DND-41 (cell line): Measurements from ENCODE around the gene MRPL53.
A peak's percentile ranks its signal among the peaks of the same experiment; 100 is the strongest.
"Not testable (repeated sequence)": the region's sequence is repeated elsewhere in the genome, so short reads cannot be mapped to it uniquely, and the experiment has no call there.

Experiments
- ATAC-seq: fragments of 200-7000 bp; cut with Tn5 transposase; 3 replicates; pipeline ENCODE4 v1.9.1; 2021; ENCODE audit warnings: low read depth; ENCODE audit not compliant: insufficient read depth
- DNase-seq: peaks from one replicate; pipeline ENCODE4 v3.0.0-alpha.2; 2020
- H2AFZ ChIP-seq: 2 replicates; pipeline ENCODE4 v1.6.0; 2012; ENCODE audit warnings: low read depth, low read length
- H3K27ac ChIP-seq: 2 replicates; pipeline ENCODE4 v1.5.1; 2012; ENCODE audit warnings: low read length, inconsistent platforms
- H3K27me3 ChIP-seq: fragments of 200-600 bp; sonication (generic); 2 replicates; pipeline ENCODE4 v1.6.0; 2012; ENCODE audit warnings: low read length, mild to moderate bottlenecking, inconsistent platforms; ENCODE audit not compliant: insufficient read depth, poor library complexity
- H3K36me3 ChIP-seq: 2 replicates; pipeline ENCODE4 v1.5.1; 2012; ENCODE audit warnings: low read length, inconsistent platforms; ENCODE audit not compliant: insufficient read depth
- H3K4me1 ChIP-seq: 2 replicates; pipeline ENCODE4 v1.5.1; 2012; ENCODE audit warnings: mild to moderate bottlenecking, low read length; ENCODE audit not compliant: insufficient read depth
- H3K4me2 ChIP-seq: 2 replicates; pipeline ENCODE4 v1.6.0; 2012; ENCODE audit warnings: mild to moderate bottlenecking, moderate library complexity, low read length, inconsistent platforms; ENCODE audit not compliant: insufficient read depth
- H3K4me3 ChIP-seq, 2 experiments: fragments of 200-600 bp in 1 of 2; shearing (Covaris generic) in 1 of 2; 2 replicates each; pipeline ENCODE4 v1.5.1; 2012 to 2016; ENCODE audit warnings: inconsistent platforms in 2 of 2, low read length in 2 of 2, mild to moderate bottlenecking in 2 of 2, low read depth in 1 of 2, moderate library complexity in 1 of 2
- H3K79me2 ChIP-seq: 2 replicates; pipeline ENCODE4 v1.6.0; 2012; ENCODE audit warnings: low read length, inconsistent platforms; ENCODE audit not compliant: insufficient read depth
- H3K9ac ChIP-seq: 2 replicates; pipeline ENCODE4 v1.6.0; 2012; ENCODE audit warnings: low read depth, mild to moderate bottlenecking, inconsistent platforms, low read length, moderate library complexity
- H3K9me3 ChIP-seq: 2 replicates; pipeline ENCODE4 v1.5.1; 2012; ENCODE audit warnings: low read length, moderate library complexity, mild to moderate bottlenecking, inconsistent platforms; ENCODE audit not compliant: insufficient read depth, severe bottlenecking
- H4K20me1 ChIP-seq: 2 replicates; pipeline ENCODE4 v1.6.0; 2012; ENCODE audit warnings: low read length; ENCODE audit not compliant: insufficient read depth
- EZH2 ChIP-seq: IDR thresholded peaks from 3 replicates; pipeline ENCODE4 v1.6.1; 2012; ENCODE audit warnings: borderline replicate concordance, low read depth, mild to moderate bottlenecking, moderate library complexity, low read length, inconsistent platforms; ENCODE audit not compliant: severe bottlenecking
- TF ChIP-seq, protein P1 (sequence below): IDR thresholded peaks from 2 replicates; pipeline ENCODE4 v1.5.1; 2012; ENCODE audit warnings: borderline replicate concordance, low read length, moderate library complexity, mild to moderate bottlenecking; ENCODE audit not compliant: poor library complexity, severe bottlenecking; ENCODE audit errors: extremely low read depth

MRPL53 gene

GRCh38 chr2:74471332-74472065, 981 bp downstream of the MRPL53 start:
- peak overlapping the region; percentile 83 for H3K4me2 ChIP-seq
- H3K36me3 ChIP-seq = peaks cover 34% of the 10 kb centered on the region
- peak overlapping the region; percentile 95 for H3K27ac ChIP-seq
- no peaks in the 10 kb centered on the region for H3K27me3 ChIP-seq
- H2AFZ ChIP-seq = peak overlapping the region; percentile 97
- H3K9ac ChIP-seq = peak overlapping the region; percentile 94
- DNase-seq (no peak), ATAC-seq (no peak)
- peak overlapping the region; percentile 86 to 92 for H3K4me3 ChIP-seq
- peaks cover 24% of the 10 kb centered on the region for H3K79me2 ChIP-seq
- H4K20me1 ChIP-seq = no peaks in the 10 kb centered on the region
- H3K4me1 ChIP-seq = peaks cover 39% of the 10 kb centered on the region
- no peaks in the 10 kb centered on the region for H3K9me3 ChIP-seq
- TF ChIP-seq EZH2 = no peak
- TF ChIP-seq, protein P1, sequence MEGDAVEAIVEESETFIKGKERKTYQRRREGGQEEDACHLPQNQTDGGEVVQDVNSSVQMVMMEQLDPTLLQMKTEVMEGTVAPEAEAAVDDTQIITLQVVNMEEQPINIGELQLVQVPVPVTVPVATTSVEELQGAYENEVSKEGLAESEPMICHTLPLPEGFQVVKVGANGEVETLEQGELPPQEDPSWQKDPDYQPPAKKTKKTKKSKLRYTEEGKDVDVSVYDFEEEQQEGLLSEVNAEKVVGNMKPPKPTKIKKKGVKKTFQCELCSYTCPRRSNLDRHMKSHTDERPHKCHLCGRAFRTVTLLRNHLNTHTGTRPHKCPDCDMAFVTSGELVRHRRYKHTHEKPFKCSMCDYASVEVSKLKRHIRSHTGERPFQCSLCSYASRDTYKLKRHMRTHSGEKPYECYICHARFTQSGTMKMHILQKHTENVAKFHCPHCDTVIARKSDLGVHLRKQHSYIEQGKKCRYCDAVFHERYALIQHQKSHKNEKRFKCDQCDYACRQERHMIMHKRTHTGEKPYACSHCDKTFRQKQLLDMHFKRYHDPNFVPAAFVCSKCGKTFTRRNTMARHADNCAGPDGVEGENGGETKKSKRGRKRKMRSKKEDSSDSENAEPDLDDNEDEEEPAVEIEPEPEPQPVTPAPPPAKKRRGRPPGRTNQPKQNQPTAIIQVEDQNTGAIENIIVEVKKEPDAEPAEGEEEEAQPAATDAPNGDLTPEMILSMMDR = no peak

DNA sequence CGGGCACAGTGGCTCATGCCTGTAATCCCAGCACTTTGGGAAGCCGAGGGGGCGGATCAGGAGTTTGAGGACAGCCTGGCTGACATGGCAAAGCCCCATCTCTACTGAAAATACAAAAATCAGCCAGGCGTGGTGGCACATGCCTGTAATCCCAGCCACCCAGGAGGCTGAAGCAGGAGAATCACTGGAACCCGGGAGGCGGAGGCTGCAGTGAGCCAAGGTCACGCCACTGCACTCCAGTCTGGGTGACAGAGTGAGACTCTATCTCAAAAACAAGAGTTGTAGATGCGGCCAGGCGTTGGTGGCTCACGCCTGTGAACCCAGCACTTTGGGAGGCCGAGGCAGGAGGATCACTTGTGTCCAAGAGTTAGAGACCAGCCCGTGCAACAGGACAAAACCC, 1.7 kb downstream of the MRPL53 start:
- H3K4me2 ChIP-seq = peak overlapping the region; percentile 83; the same call in 1 of the 2 replicates
- not testable (repeated sequence) for H3K4me3 ChIP-seq

DNA sequence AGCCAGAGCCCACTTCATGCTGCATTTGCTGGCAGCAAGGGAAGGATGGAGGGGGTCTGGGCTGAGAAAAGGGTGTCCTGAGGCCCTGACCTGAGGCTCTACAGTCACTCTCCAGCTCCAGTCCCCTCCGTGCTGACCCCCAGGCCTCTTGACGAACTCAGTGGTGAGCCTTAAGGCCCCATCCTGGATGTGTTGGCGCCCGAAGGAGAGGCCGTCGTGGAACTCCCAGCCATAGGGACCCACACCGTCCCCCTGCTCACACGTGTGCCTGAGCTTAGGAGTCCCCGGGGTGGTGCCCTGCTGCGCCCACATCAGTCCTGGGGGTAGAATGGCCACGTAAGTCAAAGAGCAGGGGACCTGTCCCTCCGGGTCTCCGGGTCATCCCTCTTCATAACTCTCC, 8.1 kb downstream of the MRPL53 start:
- Histone ChIP-seq H4K20me1 (peaks cover 4% of the 10 kb centered on the region), H3K79me2 (peaks cover 34% of the 10 kb centered on the region), H3K4me2 (peak overlapping the region; percentile 93), H3K9me3 (no peaks in the 10 kb centered on the region), H3K9ac (peak overlapping the region; percentile 72), H3K27me3 (no peaks in the 10 kb centered on the region), H3K36me3 (peaks cover 29% of the 10 kb centered on the region), H3K4me3 (peak overlapping the region; percentile 71 to 93; a peak in 3 of 4 replicates), H2AFZ (peak overlapping the region; percentile 96; the same call in 1 of the 2 replicates), H3K4me1 (peaks cover 31% of the 10 kb centered on the region), H3K27ac (peak overlapping the region; percentile 91)
- TF ChIP-seq, protein P1 = no peak
- TF ChIP-seq EZH2 = no peak
- peak; percentile 18 for ATAC-seq
- DNase-seq = no peak

More for the DNA sequence above, 1.7 kb downstream of the MRPL53 start:
- H3K27me3 ChIP-seq, H3K9me3 ChIP-seq, ATAC-seq, H2AFZ ChIP-seq, DNase-seq, H4K20me1 ChIP-seq, H3K27ac ChIP-seq: not testable (repeated sequence)
- H3K36me3 ChIP-seq = peaks cover 31% of the 10 kb centered on the region
- peaks cover 29% of the 10 kb centered on the region for H3K79me2 ChIP-seq
- H3K4me1 ChIP-seq = peaks cover 44% of the 10 kb centered on the region
- peak overlapping the region; percentile 94; the same call in 1 of the 2 replicates for H3K9ac ChIP-seq

GRCh38 chr2:74462786-74463105, 9.7 kb downstream of the MRPL53 start:
- TF ChIP-seq EZH2 = no peak
- TF ChIP-seq, protein P1 = no peak
- Histone ChIP-seq H3K4me1 (peaks cover 40% of the 10 kb centered on the region), H3K79me2 (peaks cover 44% of the 10 kb centered on the region), H3K4me2 (no peak overlapping the region), H3K4me3 (no peak overlapping the region), H3K27ac (no peak overlapping the region), H3K9me3 (no peaks in the 10 kb centered on the region), H3K9ac (no peak overlapping the region), H2AFZ (no peak overlapping the region), H3K36me3 (peaks cover 29% of the 10 kb centered on the region), H4K20me1 (peaks cover 4% of the 10 kb centered on the region), H3K27me3 (no peaks in the 10 kb centered on the region)
- no peak for ATAC-seq
- DNase-seq = no peak
